Mesenchymal stem cell (in vitro differentiated cells and primary cell): ENCODE measurements around the gene SFTPB.

Source experiments
- DNase-seq: peaks from one replicate; pipeline ENCODE4 v3.0.0-alpha.2; 2013
- H2AFZ ChIP-seq: one replicate; pipeline ENCODE4 v1.6.1; 2013; ENCODE audit warnings: low read depth, mild to moderate bottlenecking, control low read depth, inconsistent platforms, low read length, moderate library complexity
- H2AK5ac ChIP-seq: 2 replicates; pipeline ENCODE4 v1.6.1; 2013; ENCODE audit warnings: low read length, moderate library complexity, mild to moderate bottlenecking, inconsistent platforms; ENCODE audit not compliant: severe bottlenecking
- H2BK120ac ChIP-seq: one replicate; pipeline ENCODE4 v1.6.1; 2013; ENCODE audit warnings: low read depth, mild to moderate bottlenecking, inconsistent platforms, low read length, moderate library complexity
- H2BK12ac ChIP-seq, 2 experiments: one replicate each; pipeline ENCODE4 v1.6.1; 2013; ENCODE audit warnings: inconsistent platforms in 2 of 2, low read length in 2 of 2, mild to moderate bottlenecking in 2 of 2, moderate library complexity in 2 of 2, control low read depth in 1 of 2
- H2BK15ac ChIP-seq: one replicate; pipeline ENCODE4 v1.6.1; 2013; ENCODE audit warnings: mild to moderate bottlenecking, low read depth, inconsistent platforms; ENCODE audit not compliant: poor library complexity, severe bottlenecking
- H2BK5ac ChIP-seq: 2 replicates; pipeline ENCODE4 v1.6.1; 2013; ENCODE audit warnings: low read depth, mild to moderate bottlenecking, low read length, control low read depth, inconsistent platforms; ENCODE audit not compliant: poor library complexity, severe bottlenecking
- H3K14ac ChIP-seq, 2 experiments: one replicate each; pipeline ENCODE4 v1.6.1; 2013; ENCODE audit warnings: inconsistent platforms in 2 of 2, low read length in 2 of 2, control low read depth in 1 of 2, mild to moderate bottlenecking in 1 of 2, moderate library complexity in 1 of 2
- H3K18ac ChIP-seq, 2 experiments: one replicate each; pipeline ENCODE4 v1.6.1; 2013; ENCODE audit warnings: inconsistent platforms in 2 of 2, low read length in 2 of 2, control low read depth in 1 of 2, low read depth in 1 of 2, mild to moderate bottlenecking in 1 of 2
- H3K23ac ChIP-seq, 2 experiments: one replicate each; pipeline ENCODE4 v1.6.1; 2013; ENCODE audit warnings: inconsistent platforms in 2 of 2, low read length in 2 of 2, mild to moderate bottlenecking in 2 of 2, moderate library complexity in 2 of 2, control low read depth in 1 of 2
- H3K27ac ChIP-seq: 2 replicates; pipeline ENCODE4 v1.5.1; 2013; ENCODE audit warnings: mild to moderate bottlenecking, moderate library complexity, low read length, control low read depth, inconsistent platforms; ENCODE audit not compliant: poor library complexity, severe bottlenecking
- H3K27me3 ChIP-seq, 2 experiments: 2 replicates each; pipeline versions ENCODE4 v1.6.1 to v1.7.0; 2013; ENCODE audit warnings: low read length in 2 of 2, mild to moderate bottlenecking in 2 of 2, moderate library complexity in 2 of 2, control low read depth in 1 of 2, inconsistent platforms in 1 of 2; ENCODE audit not compliant: control insufficient read depth in 1 of 2, insufficient read depth in 1 of 2
- H3K36me3 ChIP-seq, 2 experiments: 2 replicates each; pipeline versions ENCODE4 v1.6.1 to v1.7.0; 2013; ENCODE audit warnings: low read length in 2 of 2, control low read depth in 1 of 2, inconsistent platforms in 1 of 2, low read depth in 1 of 2, mild to moderate bottlenecking in 1 of 2; ENCODE audit not compliant: insufficient read depth in 2 of 2, control insufficient read depth in 1 of 2
- H3K4ac ChIP-seq, 2 experiments: one replicate each; pipeline ENCODE4 v1.6.1; 2013; ENCODE audit warnings: inconsistent platforms in 2 of 2, low read length in 2 of 2, mild to moderate bottlenecking in 2 of 2, moderate library complexity in 2 of 2, control low read depth in 1 of 2, low read depth in 1 of 2
- H3K4me1 ChIP-seq: 2 replicates; pipeline ENCODE4 v1.6.1; 2013; ENCODE audit warnings: low read depth, low read length, control low read depth; ENCODE audit not compliant: control insufficient read depth, insufficient read depth
- H3K4me2 ChIP-seq: 2 replicates; pipeline ENCODE4 v1.6.1; 2013; ENCODE audit warnings: low read length, mild to moderate bottlenecking, inconsistent platforms; ENCODE audit not compliant: poor library complexity, severe bottlenecking
- H3K4me3 ChIP-seq, 2 experiments: 2 replicates each; pipeline versions ENCODE4 v1.5.1 to v1.7.0; 2013; ENCODE audit warnings: low read length in 2 of 2, mild to moderate bottlenecking in 2 of 2, control low read depth in 1 of 2, low read depth in 1 of 2; ENCODE audit not compliant: insufficient read depth in 1 of 2
- H3K79me1 ChIP-seq: replicated peaks from 2 replicates; pipeline ENCODE4 v1.6.1; 2013; ENCODE audit warnings: mild to moderate bottlenecking, control low read depth, low read length, inconsistent platforms; ENCODE audit not compliant: poor library complexity, severe bottlenecking
- H3K9ac ChIP-seq: 2 replicates; pipeline ENCODE4 v1.7.0; 2013; ENCODE audit warnings: mild to moderate bottlenecking, low read length, moderate library complexity
- H3K9me3 ChIP-seq: 2 replicates; pipeline ENCODE4 v1.7.0; 2013; ENCODE audit warnings: mild to moderate bottlenecking, low read length; ENCODE audit not compliant: control insufficient read depth
- H4K8ac ChIP-seq: one replicate; pipeline ENCODE4 v1.6.1; 2013; ENCODE audit warnings: inconsistent platforms, mild to moderate bottlenecking, low read length, moderate library complexity
- H4K91ac ChIP-seq: one replicate; pipeline ENCODE4 v1.6.1; 2013; ENCODE audit warnings: mild to moderate bottlenecking, low read length, inconsistent platforms
- WGBS: methylation state at CpG from one replicate; pipeline ENCODE4 v1.1.7; 2013; ENCODE audit warnings: mixed read lengths; 5-methylcytosine and 5-hydroxymethylcytosine counted together

The SFTPB gene

GRCh38 chr2:85702172-85702571, 34.2 kb upstream of the SFTPB start:
- Histone ChIP-seq H3K14ac (no peak overlapping the region), H3K79me1 (no peaks in the 10 kb centered on the region), H3K27me3 (peaks cover 0 to 9% of the 10 kb centered on the region in 2 experiments), H3K9ac (peak overlapping the region; percentile 67), H3K23ac (no peak overlapping the region), H2BK12ac (no peak overlapping the region), H2AK5ac (no peak overlapping the region), H3K18ac (no peak overlapping the region), H4K8ac (no peak overlapping the region), H3K4ac (no peak overlapping the region), H2BK5ac (no peak overlapping the region), H2BK120ac (no peak overlapping the region), H2AFZ (no peak overlapping the region), H4K91ac (no peak overlapping the region), H3K4me3 (peak overlapping the region in 1 of 2 experiments; percentile 61), H3K4me1 (peaks cover 7% of the 10 kb centered on the region), H3K9me3 (no peaks in the 10 kb centered on the region), H3K36me3 (no peaks in the 10 kb centered on the region), H3K4me2 (no peak overlapping the region), H3K27ac (no peak overlapping the region), H2BK15ac (no peak overlapping the region)
- DNase-seq = peak; percentile 65

- no peak overlapping the region for H2BK12ac ChIP-seq
- no peak overlapping the region for H3K4me3 ChIP-seq
- H3K27me3 ChIP-seq = peaks cover 0 to 10% of the 10 kb centered on the region in 2 experiments
- H3K9ac ChIP-seq = no peak overlapping the region
- WGBS = 100% methylated on average over 1 of the region's 1 CpG
- no peak overlapping the region for H3K27ac ChIP-seq
- no peak overlapping the region for H3K23ac ChIP-seq
- H2BK5ac ChIP-seq = no peak overlapping the region
- peaks cover 12% of the 10 kb centered on the region for H3K4me1 ChIP-seq
- no peak overlapping the region for H3K4me2 ChIP-seq
- H3K18ac ChIP-seq = no peak overlapping the region
- no peak overlapping the region for H3K4ac ChIP-seq
- no peak overlapping the region for H4K91ac ChIP-seq
- no peak overlapping the region for H4K8ac ChIP-seq
- no peaks in the 10 kb centered on the region for H3K9me3 ChIP-seq
- no peaks in the 10 kb centered on the region for H3K36me3 ChIP-seq
- H2AFZ ChIP-seq = no peak overlapping the region
- H3K79me1 ChIP-seq = no peaks in the 10 kb centered on the region
- DNase-seq = no peak
- peak overlapping the region; percentile 15 for H2AK5ac ChIP-seq
- no peak overlapping the region for H3K14ac ChIP-seq
- H2BK15ac ChIP-seq = no peak overlapping the region
- H2BK120ac ChIP-seq = no peak overlapping the region
Measured at GRCh38 chr2:85699325-85699724, 31.3 kb upstream of the SFTPB start.

- H3K9ac ChIP-seq = no peak overlapping the region
- H3K4me3 ChIP-seq = no peak overlapping the region
- 88% methylated on average over 8 of the region's 8 CpGs for WGBS
- H3K27ac ChIP-seq = no peak overlapping the region
- H3K27me3 ChIP-seq = peaks cover 0 to 10% of the 10 kb centered on the region in 2 experiments
- no peaks in the 10 kb centered on the region for H3K36me3 ChIP-seq
- peaks cover 12% of the 10 kb centered on the region for H3K4me1 ChIP-seq
- H2BK120ac ChIP-seq = no peak overlapping the region
- H2BK12ac ChIP-seq = no peak overlapping the region
- no peak overlapping the region for H2AK5ac ChIP-seq
- H3K79me1 ChIP-seq = no peaks in the 10 kb centered on the region
- no peak overlapping the region for H2BK5ac ChIP-seq
- H3K4ac ChIP-seq = no peak overlapping the region
- H3K9me3 ChIP-seq = no peaks in the 10 kb centered on the region
- H3K23ac ChIP-seq = no peak overlapping the region
- no peak overlapping the region for H3K4me2 ChIP-seq
- no peak overlapping the region for H4K8ac ChIP-seq
- no peak overlapping the region for H3K18ac ChIP-seq
- H4K91ac ChIP-seq = no peak overlapping the region
- no peak overlapping the region for H2AFZ ChIP-seq
- DNase-seq = no peak
- H3K14ac ChIP-seq = no peak overlapping the region
- no peak overlapping the region for H2BK15ac ChIP-seq
Measured at GRCh38 chr2:85698880-85699254, 30.9 kb upstream of the SFTPB start.

- no peak overlapping the region for H3K4me2 ChIP-seq
- no peaks in the 10 kb centered on the region for H3K9me3 ChIP-seq
- H2BK12ac ChIP-seq = no peak overlapping the region
- DNase-seq = no peak
- no peaks in the 10 kb centered on the region for H3K79me1 ChIP-seq
- peaks cover 12% of the 10 kb centered on the region for H3K4me1 ChIP-seq
- no peak overlapping the region for H2BK120ac ChIP-seq
- H3K9ac ChIP-seq = no peak overlapping the region
- H3K27me3 ChIP-seq = peaks cover 0 to 10% of the 10 kb centered on the region in 2 experiments
- H4K91ac ChIP-seq = no peak overlapping the region
- H3K23ac ChIP-seq = no peak overlapping the region
- H2BK5ac ChIP-seq = no peak overlapping the region
- no peak overlapping the region for H3K27ac ChIP-seq
- H2BK15ac ChIP-seq = no peak overlapping the region
- no peak overlapping the region for H3K18ac ChIP-seq
- no peak overlapping the region for H2AK5ac ChIP-seq
- no peaks in the 10 kb centered on the region for H3K36me3 ChIP-seq
- H3K4me3 ChIP-seq = no peak overlapping the region
- H2AFZ ChIP-seq = no peak overlapping the region
- WGBS = 84% methylated on average over 9 of the region's 11 CpGs
- no peak overlapping the region for H3K14ac ChIP-seq
- peak overlapping the region in 1 of 2 experiments; percentile 43 for H3K4ac ChIP-seq
- H4K8ac ChIP-seq = no peak overlapping the region
Measured at GRCh38 chr2:85698184-85698879, 30.3 kb upstream of the SFTPB start.
